T-helper 17 cell (primary cell): ENCODE measurements around the gene AGAP1. TPM values are rescaled to one million over a fixed set of nuclear protein-coding genes. Genes with fewer than 3 reads are reported as not detected.

Source experiments
- ATAC-seq: fragments of 150-1000 bp; cut with Tn5 transposase; 2 replicates; pipeline ENCODE4 v1.10.0; 2021; ENCODE audit warnings: mild to moderate bottlenecking, moderate library complexity
- DNase-seq, 3 donors: peaks; one replicate each; pipeline versions ENCODE4 v3.0.0 to v3.0.0-alpha.2; 2020 to 2021
- H3K9me3 ChIP-seq: one replicate; pipeline ENCODE4 v1.7.0; 2013; ENCODE audit warnings: low read length, mild to moderate bottlenecking; ENCODE audit not compliant: control insufficient read depth, poor library complexity, severe bottlenecking
- H3K27ac Mint-ChIP-seq: one replicate; pipeline ENCODE4 v1.8.0; 2022; ENCODE audit warnings: mild to moderate bottlenecking, moderate library complexity, mixed read lengths
- H3K27me3 Mint-ChIP-seq: one replicate; pipeline ENCODE4 v1.8.0; 2022; ENCODE audit warnings: mixed read lengths
- H3K36me3 Mint-ChIP-seq: one replicate; pipeline ENCODE4 v1.8.0; 2022; ENCODE audit warnings: low read depth, mixed read lengths
- H3K4me1 Mint-ChIP-seq: one replicate; pipeline ENCODE4 v1.8.0; 2022; ENCODE audit warnings: mild to moderate bottlenecking, mixed read lengths
- H3K4me3 Mint-ChIP-seq: one replicate; pipeline ENCODE4 v1.8.0; 2022; ENCODE audit warnings: mild to moderate bottlenecking, moderate library complexity, mixed read lengths
- total RNA-seq, 4 donors: library from RNA in 2 of 4; stranded (reverse) in 2 of 4; gene quantifications; one replicate each; pipeline ENCODE4 v1.2.3 and lab custom pipeline; 2022 to 2026

Gene AGAP1
- total RNA-seq (10 to 100 TPM in 1 of 2 donors, 1 to 10 TPM in 1; 7.6 to 16.8 TPM), total RNA-seq (lab: John Stamatoyannopoulos, UW) (2.0 to 6.6 reads per million in 2 donors)

- DNase-seq (no peak), ATAC-seq (peak; percentile 28)
- Mint-ChIP-seq H3K36me3 (peaks cover 6% of the 10 kb centered on the region), H3K4me3 (peak within 1 kb of the TSS; percentile 96), H3K27me3 (peaks cover 77% of the 10 kb centered on the region), H3K27ac (no peak within 1 kb of the TSS), H3K4me1 (peaks cover 6% of the 10 kb centered on the region)
- H3K9me3 ChIP-seq = no peaks in the 10 kb centered on the region
Measured at GRCh38 chr2:235493775-235494715, at the start of gene AGAP1. Gene AGAP1 (plus strand): TSS chr2:235494043.

DNA sequence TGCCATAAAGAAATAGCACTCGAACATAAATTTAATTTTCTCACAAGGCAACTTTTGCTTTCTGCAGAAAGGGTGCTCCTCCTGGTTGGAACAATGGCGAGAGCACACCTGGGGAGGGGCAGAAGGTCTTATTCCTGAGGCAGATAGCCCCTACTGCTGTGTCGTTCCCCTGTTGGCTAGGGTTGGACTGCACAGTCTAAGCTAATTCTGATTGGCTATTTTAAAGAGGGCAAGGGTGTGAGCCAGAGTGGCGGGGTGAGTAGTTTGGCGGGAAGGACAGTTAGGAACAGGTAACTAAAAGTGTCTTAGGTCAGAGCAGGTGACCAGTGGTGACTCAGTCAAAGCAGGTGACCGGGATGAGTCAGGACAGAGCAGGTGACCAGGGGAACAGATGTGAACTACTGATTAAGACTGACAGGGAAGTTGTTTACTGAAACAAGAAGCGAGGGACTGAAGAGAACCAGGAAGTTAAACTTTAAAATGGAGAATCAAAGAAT is 49.7 kb upstream of the AGAP1 start:
- H3K36me3 Mint-ChIP-seq = no peaks in the 10 kb centered on the region
- H3K4me1 Mint-ChIP-seq = peaks cover 3% of the 10 kb centered on the region
- ATAC-seq (no peak), DNase-seq (no peak)
- no peaks in the 10 kb centered on the region for H3K9me3 ChIP-seq
- H3K27me3 Mint-ChIP-seq = peaks cover 17% of the 10 kb centered on the region
- H3K27ac Mint-ChIP-seq = no peak overlapping the region
- no peak overlapping the region for H3K4me3 Mint-ChIP-seq

DNA sequence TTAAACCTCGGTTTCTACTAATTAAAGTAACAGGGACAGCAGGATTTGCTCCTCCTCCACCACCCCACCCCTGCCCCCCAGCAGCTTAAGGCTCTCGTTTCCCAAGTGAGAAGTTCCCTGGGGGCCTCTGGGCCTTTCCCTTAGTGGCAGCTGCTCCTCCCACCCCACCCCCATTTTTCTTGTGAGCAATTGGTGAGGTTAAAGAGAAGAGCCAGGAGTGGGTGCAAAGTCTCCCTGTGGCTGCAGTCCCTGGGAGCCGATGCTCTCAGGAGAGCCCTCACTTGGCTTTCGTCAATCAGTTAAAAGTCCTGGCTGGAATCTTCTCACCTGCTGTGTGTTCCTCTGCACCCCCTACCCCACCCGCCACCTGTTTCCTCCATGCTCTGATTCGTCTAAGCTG is 48.7 kb upstream of the AGAP1 start:
- no peak overlapping the region for H3K27ac Mint-ChIP-seq
- no peak overlapping the region for H3K4me3 Mint-ChIP-seq
- DNase-seq = no peak
- H3K9me3 ChIP-seq = no peaks in the 10 kb centered on the region
- ATAC-seq = no peak
- peaks cover 3% of the 10 kb centered on the region for H3K4me1 Mint-ChIP-seq
- H3K27me3 Mint-ChIP-seq = peaks cover 10% of the 10 kb centered on the region
- no peaks in the 10 kb centered on the region for H3K36me3 Mint-ChIP-seq

DNA sequence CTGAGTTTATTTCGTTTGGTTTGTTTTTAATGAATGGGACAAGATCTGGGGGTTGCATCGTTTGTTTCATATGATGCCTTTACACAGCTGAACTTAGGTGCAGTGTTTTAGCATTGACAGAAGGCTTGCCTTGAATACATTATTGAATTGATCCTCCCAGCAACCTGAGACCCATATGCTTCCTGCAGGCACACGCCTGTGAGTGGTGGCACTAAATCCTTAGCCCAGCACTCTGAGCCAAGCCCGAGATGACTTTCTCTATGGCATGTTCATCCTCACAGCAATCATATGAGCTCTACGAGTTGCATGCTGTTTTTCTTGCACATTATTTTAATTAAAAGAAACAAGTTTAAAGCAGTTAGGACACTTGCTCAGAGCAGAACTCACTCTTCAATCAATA is 47.8 kb upstream of the AGAP1 start:
- ATAC-seq = no peak
- no peak overlapping the region for H3K27ac Mint-ChIP-seq

DNA sequence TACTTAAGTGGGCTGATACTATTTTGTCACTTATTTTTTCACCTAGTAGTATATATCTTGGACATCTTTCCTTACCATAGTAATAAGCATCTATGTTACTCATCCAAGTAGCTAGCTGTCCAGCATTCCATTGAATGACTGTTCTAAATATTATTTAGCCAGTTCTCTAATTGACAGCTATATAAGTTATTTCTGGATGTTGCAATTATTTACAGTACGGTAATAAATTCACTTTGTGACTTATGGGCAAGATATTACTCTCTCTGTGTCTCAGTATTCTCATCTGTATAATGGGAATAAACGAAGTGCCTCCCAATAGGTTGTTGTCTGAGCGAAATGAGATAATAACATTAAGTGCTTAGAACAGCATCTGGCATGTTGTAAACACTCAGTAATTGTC is 46.6 kb upstream of the AGAP1 start:
- H3K9me3 ChIP-seq = no peaks in the 10 kb centered on the region
- no peaks in the 10 kb centered on the region for H3K36me3 Mint-ChIP-seq
- H3K27ac Mint-ChIP-seq = no peak overlapping the region
- H3K4me1 Mint-ChIP-seq = peaks cover 3% of the 10 kb centered on the region
- no peak overlapping the region for H3K4me3 Mint-ChIP-seq
- peaks cover 7% of the 10 kb centered on the region for H3K27me3 Mint-ChIP-seq
- no peak for ATAC-seq
- no peak for DNase-seq

More for the DNA sequence above, 47.8 kb upstream of the AGAP1 start:
- H3K4me1 Mint-ChIP-seq = peaks cover 3% of the 10 kb centered on the region
- no peaks in the 10 kb centered on the region for H3K36me3 Mint-ChIP-seq
- H3K4me3 Mint-ChIP-seq = no peak overlapping the region
- H3K27me3 Mint-ChIP-seq = peaks cover 5% of the 10 kb centered on the region
- DNase-seq = no peak
- H3K9me3 ChIP-seq = no peaks in the 10 kb centered on the region

- Mint-ChIP-seq H3K36me3 (no peaks in the 10 kb centered on the region), H3K27me3 (peaks cover 18% of the 10 kb centered on the region), H3K4me1 (peaks cover 3% of the 10 kb centered on the region), H3K4me3 (no peak overlapping the region), H3K27ac (no peak overlapping the region)
- H3K9me3 ChIP-seq = no peaks in the 10 kb centered on the region
- ATAC-seq (no peak), DNase-seq (no peak)
Measured at GRCh38 chr2:235449568-235449967, 44.3 kb upstream of the AGAP1 start.

- Mint-ChIP-seq H3K4me3 (no peak overlapping the region), H3K27ac (no peak overlapping the region), H3K36me3 (no peaks in the 10 kb centered on the region), H3K4me1 (no peaks in the 10 kb centered on the region), H3K27me3 (peaks cover 32% of the 10 kb centered on the region)
- no peaks in the 10 kb centered on the region for H3K9me3 ChIP-seq
- no peak for DNase-seq
- ATAC-seq = no peak
Measured at GRCh38 chr2:235453605-235454151, 40.2 kb upstream of the AGAP1 start.

GRCh38 chr2:235458839-235459273 is 35.0 kb upstream of the AGAP1 start:
- Mint-ChIP-seq H3K36me3 (no peaks in the 10 kb centered on the region), H3K27me3 (peaks cover 56% of the 10 kb centered on the region), H3K27ac (no peak overlapping the region), H3K4me3 (no peak overlapping the region), H3K4me1 (no peaks in the 10 kb centered on the region)
- ATAC-seq = no peak
- no peak for DNase-seq
- no peaks in the 10 kb centered on the region for H3K9me3 ChIP-seq

DNA sequence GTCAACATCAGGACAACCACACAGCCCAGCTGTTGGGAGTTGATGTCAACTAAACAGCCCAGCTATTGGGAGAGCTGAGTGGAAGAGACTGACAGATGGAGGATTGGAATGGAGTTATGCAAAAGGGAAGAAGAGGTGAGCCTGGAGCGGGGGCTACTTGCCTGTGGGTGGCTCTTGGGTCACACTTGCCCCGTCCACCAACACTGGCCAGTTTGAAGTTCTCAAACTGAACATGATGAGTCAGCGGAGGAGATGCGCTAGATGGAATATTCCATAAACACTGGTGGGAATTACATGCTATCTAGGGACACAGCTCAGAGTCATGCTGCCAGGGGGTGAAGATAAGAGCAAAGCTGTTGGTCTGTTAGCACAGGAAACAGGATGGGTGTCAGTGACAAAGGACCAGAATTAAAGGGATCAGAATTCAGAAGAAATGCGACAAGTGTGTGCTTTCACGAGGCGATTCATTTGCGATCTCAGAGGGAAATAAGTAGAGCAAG is 33.2 kb upstream of the AGAP1 start:
- DNase-seq (no peak), ATAC-seq (no peak)
- H3K27ac Mint-ChIP-seq = no peak overlapping the region
- H3K27me3 Mint-ChIP-seq = peaks cover 63% of the 10 kb centered on the region
- H3K4me3 Mint-ChIP-seq = no peak overlapping the region
- no peaks in the 10 kb centered on the region for H3K36me3 Mint-ChIP-seq
- H3K9me3 ChIP-seq = no peaks in the 10 kb centered on the region
- H3K4me1 Mint-ChIP-seq = no peaks in the 10 kb centered on the region

DNA sequence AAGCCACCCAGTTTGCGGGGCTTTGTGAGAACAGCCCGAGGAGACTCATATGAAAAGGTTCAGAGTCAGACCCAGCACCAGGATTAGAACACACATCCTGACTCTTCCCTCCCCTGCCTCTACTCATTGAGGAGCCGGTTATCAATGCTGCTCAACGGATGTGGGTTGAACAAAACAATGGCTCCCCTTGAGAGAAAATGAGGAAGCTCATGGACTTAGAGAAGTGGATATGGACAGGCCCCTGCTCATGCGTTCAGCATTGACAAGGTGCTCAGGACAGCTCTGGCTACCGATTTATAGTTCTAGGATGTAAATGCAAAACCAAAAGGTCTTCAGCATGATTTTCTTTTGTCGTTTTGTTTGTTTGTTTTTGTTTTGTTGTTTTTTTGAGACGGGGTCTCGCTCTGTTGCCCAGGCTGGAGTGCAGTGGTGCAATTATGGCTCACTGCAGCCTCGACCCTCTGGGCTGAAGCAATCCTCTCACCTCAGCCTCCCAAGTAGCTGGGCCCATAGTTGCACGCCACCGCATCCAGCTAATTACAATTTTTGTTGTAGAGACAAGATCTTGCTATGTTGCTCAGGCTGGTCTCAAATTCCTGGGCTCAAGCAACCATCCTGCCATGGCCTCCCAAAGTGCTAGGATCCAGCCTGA is 32.0 kb upstream of the AGAP1 start:
- Mint-ChIP-seq H3K4me3 (no peak overlapping the region), H3K4me1 (no peaks in the 10 kb centered on the region), H3K27me3 (peaks cover 63% of the 10 kb centered on the region), H3K27ac (no peak overlapping the region), H3K36me3 (no peaks in the 10 kb centered on the region)
- no peak for ATAC-seq
- no peak for DNase-seq
- no peaks in the 10 kb centered on the region for H3K9me3 ChIP-seq

DNA sequence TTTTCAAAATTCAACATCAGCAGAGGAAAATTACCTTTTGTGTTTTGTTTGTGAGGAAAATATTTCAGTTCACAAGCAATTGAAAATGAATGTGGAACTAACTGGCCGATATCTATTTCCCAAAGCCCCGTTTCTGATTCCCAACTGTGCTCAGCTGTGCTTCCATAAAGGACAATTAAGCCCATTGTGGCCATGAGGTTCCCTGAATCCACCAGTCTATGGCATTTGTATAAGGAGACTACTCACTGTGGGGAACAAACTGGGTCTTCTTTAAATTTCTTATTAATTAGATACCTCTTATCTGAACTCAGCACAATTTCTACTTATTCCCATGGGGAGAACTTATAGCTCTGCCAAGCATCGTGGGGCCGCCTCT is 31.4 kb upstream of the AGAP1 start:
- no peaks in the 10 kb centered on the region for H3K9me3 ChIP-seq
- DNase-seq = no peak
- Mint-ChIP-seq H3K4me3 (no peak overlapping the region), H3K36me3 (no peaks in the 10 kb centered on the region), H3K27ac (no peak overlapping the region), H3K27me3 (peaks cover 61% of the 10 kb centered on the region), H3K4me1 (no peaks in the 10 kb centered on the region)
- no peak for ATAC-seq

GRCh38 chr2:235463893-235464292 is 29.9 kb upstream of the AGAP1 start:
- ATAC-seq = no peak

GRCh38 chr2:235467588-235467987 is 26.3 kb upstream of the AGAP1 start:
- ATAC-seq = no peak
- DNase-seq = no peak
- no peak overlapping the region for H3K4me3 Mint-ChIP-seq
- H3K9me3 ChIP-seq = no peaks in the 10 kb centered on the region
- H3K4me1 Mint-ChIP-seq = no peaks in the 10 kb centered on the region
- no peaks in the 10 kb centered on the region for H3K36me3 Mint-ChIP-seq
- H3K27ac Mint-ChIP-seq = no peak overlapping the region
- peaks cover 47% of the 10 kb centered on the region for H3K27me3 Mint-ChIP-seq

More at GRCh38 chr2:235463893-235464292, 29.9 kb upstream of the AGAP1 start:
- H3K9me3 ChIP-seq = no peaks in the 10 kb centered on the region
- Mint-ChIP-seq H3K4me1 (no peaks in the 10 kb centered on the region), H3K36me3 (no peaks in the 10 kb centered on the region), H3K27me3 (peaks cover 51% of the 10 kb centered on the region), H3K27ac (no peak overlapping the region), H3K4me3 (no peak overlapping the region)
- no peak for DNase-seq
